A673 (cell line): ENCODE measurements around the gene PMP22.

Experiments
- CTCF ChIP-seq: fragments of 300-800, 200-600 bp; sonication (generic); conservative IDR thresholded peaks from 2 replicates; pipeline ENCODE4 v1.5.1; 2017; ENCODE audit warnings: low read depth, mild to moderate bottlenecking, antibody characterized with exemption, low read length, moderate library complexity, mixed read lengths
- EZH2 ChIP-seq: fragments of 200-600 bp; sonication (generic); IDR thresholded peaks from 2 replicates; pipeline ENCODE4 v1.6.1; 2017; ENCODE audit warnings: borderline replicate concordance, low read depth, mild to moderate bottlenecking, mixed read lengths, antibody characterized with exemption, low read length; ENCODE audit not compliant: poor library complexity, severe bottlenecking

GRCh38 chr17:15289285-15290183 is 24.4 kb upstream of the PMP22 start:
- TF ChIP-seq CTCF (no peak), EZH2 (no peak)
